OCI-LY3 (cell line): ENCODE data around the gene OSBPL9.

Source experiments
- CTCF ChIP-seq: fragments of 200-600, 300-600 bp; sonication (generic); IDR thresholded peaks from 2 replicates; pipeline ENCODE4 v1.5.1; 2014; ENCODE audit warnings: antibody characterized with exemption, low read length, low read depth
- EZH2phosphoT487 ChIP-seq: fragments of 200-600 bp; shearing (Covaris generic); IDR thresholded peaks from 2 replicates; pipeline ENCODE4 v1.6.1; 2018; ENCODE audit warnings: antibody characterized with exemption, mixed run types, low read depth

- no peak for TF ChIP-seq CTCF
- TF ChIP-seq EZH2phosphoT487: no peak
Observed at GRCh38 chr1:51576923-51577322, 40.0 kb upstream of the OSBPL9 start.
